Fibroblast of skin of back (primary cell): Measurements from ENCODE around the gene BLVRB.
A peak's percentile ranks its signal among the peaks of the same experiment; 100 is the strongest.
"Not testable (repeated sequence)": the region's sequence is repeated elsewhere in the genome, so short reads cannot be mapped to it uniquely, and the experiment has no call there.

ENCODE experiments used
- DNase-seq: peaks from one replicate; pipeline ENCODE4 v3.0.0-alpha.2; 2013

BLVRB gene

GRCh38 chr19:40421993-40422747 lies 43.4 kb downstream of the BLVRB start:
- DNase-seq, result no peak

GRCh38 chr19:40420766-40421765 lies 44.5 kb downstream of the BLVRB start:
- DNase-seq, result peak; percentile 91

DNA sequence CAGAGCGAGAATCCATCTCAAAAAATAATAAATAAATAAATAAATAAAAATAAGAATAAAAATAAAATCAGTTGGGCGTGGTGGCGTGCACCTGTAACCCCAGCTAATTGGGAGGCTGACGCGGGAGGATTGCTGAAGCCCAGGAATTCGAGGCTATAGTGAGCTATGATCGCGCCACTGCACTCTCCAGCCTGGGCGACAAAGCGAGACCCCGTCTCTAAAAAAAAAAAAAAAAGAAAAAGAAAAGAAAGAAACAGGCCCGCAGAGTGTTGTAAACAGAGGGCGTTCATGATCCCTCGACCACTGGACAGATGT lies 45.1 kb downstream of the BLVRB start:
- DNase-seq, result no peak

- DNase-seq, result no peak
Measured at GRCh38 chr19:40419780-40420179, 45.8 kb downstream of the BLVRB start.

DNA sequence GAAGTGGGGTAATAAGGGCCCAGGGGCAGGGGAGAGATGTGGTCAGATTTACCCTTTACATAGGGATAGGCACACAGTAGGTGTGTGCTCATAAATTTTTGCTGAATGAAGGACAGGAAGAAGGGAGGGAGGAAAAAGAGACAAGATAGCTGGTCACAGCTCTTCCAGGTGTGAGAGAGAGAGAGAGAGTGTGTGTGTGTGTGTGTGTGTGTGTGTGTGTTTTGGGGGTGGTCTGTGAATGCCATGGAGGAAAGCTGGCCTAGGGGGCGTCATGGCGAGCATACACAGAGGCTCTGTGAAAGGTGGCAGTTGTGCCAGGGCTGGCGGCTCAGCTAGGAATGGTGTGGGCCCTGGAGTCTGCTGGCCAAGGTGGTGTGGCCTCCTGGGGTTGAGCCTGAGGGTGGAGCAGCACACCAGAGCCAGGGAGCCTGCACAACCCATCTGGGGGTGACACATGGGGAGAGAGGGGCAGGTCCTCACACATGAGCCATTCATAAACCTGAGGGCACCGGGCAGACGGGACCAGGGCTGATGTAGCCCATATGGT lies 46.4 kb downstream of the BLVRB start:
- DNase-seq, result no peak

- DNase-seq, result no peak
Measured at GRCh38 chr19:40418040-40418439, 47.5 kb downstream of the BLVRB start.

- DNase-seq, result no peak
Measured at GRCh38 chr19:40417643-40417981, 47.9 kb downstream of the BLVRB start.

DNA sequence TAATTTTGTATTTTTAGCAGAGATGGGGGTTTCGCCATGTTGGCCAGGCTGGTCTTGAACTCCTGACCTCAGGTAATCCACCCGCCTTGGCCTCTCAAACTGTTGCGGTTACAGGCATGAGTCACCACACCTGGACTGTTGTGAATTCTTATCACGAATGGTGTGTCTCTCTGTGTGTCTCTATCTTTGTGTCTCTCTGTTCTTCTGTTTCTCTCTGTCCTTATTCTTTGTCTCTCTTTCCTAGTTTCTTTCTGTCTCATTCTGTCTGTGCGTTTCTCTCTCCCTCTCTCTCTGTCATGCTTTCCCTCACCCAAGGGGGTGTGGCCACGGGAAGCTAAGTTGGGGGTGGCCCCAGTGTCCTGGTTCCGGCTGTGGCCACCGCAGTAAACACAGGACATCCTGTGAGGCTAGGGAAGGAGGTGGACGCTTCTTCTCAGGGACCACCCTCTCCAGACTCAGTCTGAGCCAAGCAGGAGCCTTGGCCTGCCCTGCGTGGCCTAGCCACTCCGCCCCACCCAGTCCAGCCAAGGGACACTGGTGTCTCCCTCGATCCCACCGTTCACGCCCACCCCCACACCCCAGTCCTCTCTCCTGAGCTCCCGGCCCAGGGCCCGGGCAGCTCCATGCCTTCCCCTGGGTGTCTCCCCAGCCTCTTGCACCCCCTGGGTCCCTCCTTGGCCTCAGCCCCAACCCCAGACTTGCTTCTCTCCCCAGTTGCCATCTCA lies 48.5 kb downstream of the BLVRB start:
- DNase-seq, result peak; percentile 47

- DNase-seq, result no peak
Measured at GRCh38 chr19:40415768-40416167, 49.8 kb downstream of the BLVRB start.

DNA sequence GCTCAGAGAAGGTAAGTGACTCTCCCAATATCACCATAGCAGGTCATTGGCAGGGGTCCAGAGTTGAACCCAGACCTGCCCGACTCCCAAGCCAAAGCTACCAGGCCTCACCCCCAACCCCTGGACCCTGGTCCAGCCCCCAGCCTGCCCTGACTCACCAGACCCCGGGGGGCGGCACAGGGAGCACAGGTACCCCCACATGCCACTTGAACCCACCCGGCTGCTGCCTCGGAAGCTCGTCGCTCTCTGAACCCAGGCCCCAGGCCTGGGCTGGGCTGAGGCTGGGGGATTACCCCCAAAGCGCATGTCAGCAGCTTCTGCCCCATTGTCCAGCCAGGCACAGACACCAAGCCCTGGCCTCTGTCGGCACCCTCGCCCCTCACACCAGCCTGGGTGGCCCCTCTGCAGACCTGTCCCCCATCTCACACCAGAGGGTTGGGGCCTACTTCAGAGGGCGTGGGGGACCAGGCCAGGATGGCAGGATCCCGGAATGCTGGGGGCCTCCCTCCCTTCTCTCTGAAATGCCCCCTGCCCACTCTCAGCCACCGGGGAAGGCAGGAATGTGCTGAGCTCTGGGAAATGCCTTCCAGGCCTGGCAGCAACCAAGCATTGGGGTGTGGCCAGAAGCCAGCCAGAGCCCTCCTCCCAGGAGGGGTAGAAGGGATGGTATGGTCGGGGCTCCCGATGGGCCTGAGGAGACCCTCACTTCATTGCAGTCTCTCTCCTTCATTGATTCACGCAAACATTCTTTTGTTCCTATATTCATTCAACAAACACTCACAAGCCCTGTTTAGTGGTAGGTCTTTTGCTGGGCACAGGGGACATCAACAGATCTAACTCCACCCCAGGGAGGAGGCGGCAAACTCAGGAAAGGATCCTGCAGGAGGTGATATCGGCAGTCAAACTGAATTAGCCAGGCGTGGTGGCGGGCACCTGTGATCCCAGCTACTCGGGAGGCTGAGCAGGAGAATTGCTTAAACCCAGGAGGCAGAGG lies 50.7 kb downstream of the BLVRB start:
- no peak for DNase-seq

DNA sequence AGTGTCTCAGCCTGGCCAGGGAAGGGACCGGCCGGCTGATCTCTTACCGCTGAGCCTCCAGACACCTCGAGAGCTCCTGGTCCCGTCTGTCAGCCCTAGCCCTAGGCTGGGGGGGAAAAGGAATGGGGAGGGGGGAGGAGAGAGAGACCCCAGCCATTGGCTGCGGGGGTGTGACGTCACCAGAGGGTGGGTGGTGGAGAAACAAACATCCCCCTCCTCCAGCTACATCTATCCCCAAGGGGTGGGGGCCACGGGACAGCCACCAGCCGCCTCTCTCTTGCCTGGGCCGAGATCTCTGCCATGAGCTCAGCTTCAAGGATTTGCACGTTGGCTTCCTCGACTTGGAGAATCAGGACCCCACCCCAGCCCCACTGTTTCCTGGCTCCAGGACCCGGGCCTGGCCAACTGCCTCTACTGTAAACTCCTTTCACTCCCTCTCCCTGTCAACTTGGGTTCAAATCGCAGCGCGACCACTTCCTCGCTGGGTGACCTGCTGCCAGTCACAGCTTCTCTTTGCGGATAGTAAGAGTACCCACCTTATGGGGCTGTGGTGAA lies 52.2 kb downstream of the BLVRB start, which contains the start of gene PRX:
TSS of gene PRX (minus strand) at position 88 of the 555 bp plus-strand sequence. CDS start 5,446 bp downstream, outside the sequence.
- no peak for DNase-seq

DNA sequence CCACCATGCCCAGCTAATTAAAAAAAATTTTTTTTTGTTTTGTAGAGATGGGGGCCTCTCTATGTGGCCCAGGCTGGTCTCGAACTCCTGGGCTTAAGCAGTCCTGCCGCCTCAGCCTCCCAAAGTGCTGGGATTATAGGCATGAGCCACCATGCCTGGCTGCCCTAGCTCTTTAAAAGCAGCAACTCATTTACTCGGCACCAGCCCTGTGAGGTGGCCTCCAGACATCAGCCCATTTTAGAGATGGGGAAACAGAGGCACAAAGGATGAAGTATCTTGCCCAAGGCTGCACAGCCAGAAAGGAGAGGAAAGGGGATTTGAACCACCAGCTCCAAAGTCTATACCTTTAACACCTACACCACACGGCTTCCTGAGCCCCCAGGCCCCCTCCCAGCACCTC lies 52.7 kb downstream of the BLVRB start:
- no peak for DNase-seq

- no peak for DNase-seq
Measured at GRCh38 chr19:40411958-40412499, 53.5 kb downstream of the BLVRB start.

DNA sequence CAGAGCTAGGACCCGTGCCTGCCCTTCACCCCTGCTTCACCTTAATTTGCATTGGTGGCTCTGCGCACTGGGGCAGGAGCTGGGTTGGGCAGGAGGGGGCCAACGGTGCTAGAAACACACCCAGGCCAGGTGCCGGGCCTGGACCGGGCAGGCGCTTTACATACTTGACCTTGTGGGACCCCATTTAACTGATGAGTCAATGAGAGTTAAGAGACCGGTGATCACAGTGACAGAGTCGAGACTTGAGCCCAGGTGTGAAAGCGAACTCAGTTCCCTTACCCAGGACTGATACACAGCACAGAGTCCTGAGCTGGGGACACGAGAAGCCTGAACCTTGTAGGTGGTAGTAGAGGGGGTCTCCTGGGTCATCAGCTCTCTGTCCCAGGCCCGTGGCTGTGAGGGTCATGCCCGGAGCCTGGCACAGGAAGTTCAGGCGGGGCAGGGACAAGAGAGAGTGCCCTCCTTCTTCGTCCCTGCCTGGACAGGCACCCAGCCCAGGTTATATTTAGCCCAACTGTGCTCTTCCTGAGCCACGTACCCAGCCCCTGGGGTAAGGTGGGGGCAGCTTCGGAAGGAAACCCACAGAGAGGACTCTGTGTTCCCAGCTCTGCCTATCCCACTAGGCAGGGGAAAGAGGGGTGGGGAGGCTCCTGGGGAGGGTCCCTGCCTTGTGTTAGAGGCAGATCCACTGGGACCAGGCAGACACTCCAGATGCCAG lies 54.3 kb downstream of the BLVRB start:
- no peak for DNase-seq

DNA sequence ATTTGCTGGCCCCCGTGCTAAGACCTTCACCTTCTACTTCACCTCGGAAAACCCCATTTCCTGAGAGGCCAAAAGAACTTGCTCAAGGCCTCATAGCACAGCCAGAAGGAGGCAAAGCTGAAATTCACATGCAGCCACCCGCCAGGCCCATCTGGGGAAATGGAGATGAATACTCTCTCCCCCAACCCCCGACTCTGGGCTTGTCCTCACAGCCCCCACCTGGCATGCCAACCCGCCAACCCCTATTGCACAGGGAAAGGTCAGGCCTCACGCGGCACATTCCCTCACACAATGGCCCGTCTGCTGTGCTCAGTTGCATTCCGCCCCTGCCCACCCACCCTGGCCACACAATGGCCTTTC lies 55.5 kb downstream of the BLVRB start:
- no peak for DNase-seq

DNA sequence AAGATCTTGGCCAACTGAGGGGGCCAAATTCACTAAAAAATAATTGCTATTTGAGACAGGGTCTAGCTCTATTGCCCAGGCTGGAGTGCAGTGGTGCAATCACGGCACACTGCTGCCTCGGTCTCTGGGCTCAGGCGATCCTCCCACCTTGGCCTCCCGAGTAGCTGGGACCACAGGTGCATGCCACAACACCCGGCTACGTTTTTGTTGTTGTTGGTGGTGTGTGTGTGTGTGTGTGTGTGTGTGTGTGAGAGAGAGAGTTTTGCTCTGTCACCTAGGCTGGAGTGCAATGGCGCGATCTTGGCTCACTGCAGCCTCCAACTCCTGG lies 57.0 kb downstream of the BLVRB start:
- DNase-seq, result not testable (repeated sequence)

DNA sequence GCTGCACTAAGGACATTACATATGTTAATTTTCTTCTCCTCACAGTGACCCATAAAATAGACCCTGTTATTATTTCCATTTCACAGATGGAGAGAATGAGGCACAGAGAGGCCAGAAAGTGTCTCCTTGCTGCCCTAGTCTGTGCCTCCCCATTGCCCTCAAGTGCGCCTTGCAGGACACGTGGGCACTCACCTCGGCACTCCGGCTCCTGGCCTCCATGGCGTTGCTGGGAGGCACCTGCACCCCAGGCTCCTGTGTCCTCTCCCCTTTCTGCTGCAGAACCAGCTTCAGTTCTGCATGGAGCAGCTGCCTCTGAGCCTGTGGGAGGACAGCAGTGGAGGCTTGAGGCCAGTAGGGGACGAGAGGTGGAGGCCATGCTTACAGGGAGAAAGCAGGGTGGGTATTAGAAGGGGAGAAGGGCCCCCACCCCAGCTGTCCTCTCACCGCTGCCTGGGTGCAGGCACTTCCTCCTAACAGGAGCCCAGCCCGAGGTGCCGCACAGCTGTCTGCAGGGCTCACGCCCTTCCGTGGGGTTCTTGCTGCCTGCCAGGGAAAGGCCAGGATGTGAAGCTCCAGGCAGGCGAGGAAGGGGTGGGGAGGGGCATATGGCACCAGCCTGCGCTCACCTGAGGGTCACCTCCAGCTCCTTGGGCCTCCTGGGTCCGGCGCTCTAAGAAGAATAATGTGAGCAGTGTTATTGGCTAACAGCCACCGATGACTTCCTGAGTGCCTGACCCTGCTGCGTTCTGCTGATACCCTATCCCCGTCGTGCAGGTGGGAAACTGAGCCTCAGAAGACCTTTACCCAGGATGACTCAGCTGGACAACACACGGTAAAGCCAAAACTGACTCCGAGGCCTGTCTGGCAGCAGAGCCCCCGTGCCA lies 57.6 kb downstream of the BLVRB start:
- DNase-seq, result no peak

GRCh38 chr19:40403262-40403984 lies 62.1 kb downstream of the BLVRB start:
- DNase-seq, result peak; percentile 87

- DNase-seq, result peak; percentile 23
Measured at GRCh38 chr19:40400559-40400958, 65.0 kb downstream of the BLVRB start.
